ENCODE measurements around the gene ARID5B. TPM values are rescaled to one million over a fixed set of nuclear protein-coding genes. Genes with fewer than 3 reads are reported as not detected.
"Not testable (repeated sequence)": the region's sequence is repeated elsewhere in the genome, so short reads cannot be mapped to it uniquely, and the experiment has no call there.

Gene ARID5B
- total RNA-seq, 4 donors from 2014 or later, result 7.6 to 36.3 (median 21.2) TPM

DNA sequence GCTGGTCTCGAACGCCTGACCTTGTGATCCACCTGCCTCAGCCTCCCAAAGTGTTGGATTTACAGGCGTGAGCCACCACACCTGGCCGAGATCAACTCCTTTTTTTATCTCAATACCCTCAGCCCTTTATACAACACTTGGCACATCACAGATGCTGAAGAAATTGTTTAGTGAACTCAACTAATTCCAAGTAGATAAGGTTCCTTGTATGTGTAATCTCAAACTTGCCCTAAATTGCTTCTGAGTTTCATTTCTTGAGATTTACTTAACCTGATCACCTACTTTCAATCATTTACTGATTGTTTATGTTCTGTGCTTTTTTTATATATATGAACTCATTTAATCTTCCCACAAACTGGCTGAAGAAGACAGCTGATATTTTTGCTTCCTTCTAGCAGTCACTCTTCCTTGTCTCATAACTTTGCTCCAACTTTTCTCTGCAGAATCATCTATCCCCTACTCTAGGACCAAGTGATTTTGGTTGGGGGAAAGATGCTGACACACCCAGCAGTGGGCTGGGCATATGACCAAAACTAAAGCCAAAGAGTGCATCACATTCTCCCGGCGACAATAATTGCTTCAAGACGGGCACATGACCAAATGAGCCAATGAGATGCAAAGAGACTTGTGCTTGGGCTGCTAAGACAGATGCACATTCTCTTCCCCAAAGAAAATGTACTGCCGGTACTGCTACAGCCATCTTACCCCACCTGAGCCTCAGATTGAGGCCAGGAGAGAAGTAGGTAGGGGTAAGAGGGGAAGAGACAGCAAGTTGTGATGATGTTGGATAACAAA lies 40.3 kb upstream of the ARID5B start:
- no peaks in the 10 kb centered on the region for H3K36me3 ChIP-seq
- intact Hi-C loops (cut with DNase I), result no loop called here
- no peaks in the 10 kb centered on the region for H3K9me3 ChIP-seq
- no peak for DNase-seq
- WGBS, 2 donors, result 90 to 93% methylated on average over 8 of the region's 8 CpGs
- H3K4me3 ChIP-seq (replicated peaks in 1 of 3), result no peak overlapping the region
- no peaks in the 10 kb centered on the region for H3K27me3 ChIP-seq
- H3K27ac ChIP-seq, result no peak overlapping the region
- no peak for TF ChIP-seq POLR2A (IDR thresholded peaks at IDR 0.05)
- TF ChIP-seq, protein P1, sequence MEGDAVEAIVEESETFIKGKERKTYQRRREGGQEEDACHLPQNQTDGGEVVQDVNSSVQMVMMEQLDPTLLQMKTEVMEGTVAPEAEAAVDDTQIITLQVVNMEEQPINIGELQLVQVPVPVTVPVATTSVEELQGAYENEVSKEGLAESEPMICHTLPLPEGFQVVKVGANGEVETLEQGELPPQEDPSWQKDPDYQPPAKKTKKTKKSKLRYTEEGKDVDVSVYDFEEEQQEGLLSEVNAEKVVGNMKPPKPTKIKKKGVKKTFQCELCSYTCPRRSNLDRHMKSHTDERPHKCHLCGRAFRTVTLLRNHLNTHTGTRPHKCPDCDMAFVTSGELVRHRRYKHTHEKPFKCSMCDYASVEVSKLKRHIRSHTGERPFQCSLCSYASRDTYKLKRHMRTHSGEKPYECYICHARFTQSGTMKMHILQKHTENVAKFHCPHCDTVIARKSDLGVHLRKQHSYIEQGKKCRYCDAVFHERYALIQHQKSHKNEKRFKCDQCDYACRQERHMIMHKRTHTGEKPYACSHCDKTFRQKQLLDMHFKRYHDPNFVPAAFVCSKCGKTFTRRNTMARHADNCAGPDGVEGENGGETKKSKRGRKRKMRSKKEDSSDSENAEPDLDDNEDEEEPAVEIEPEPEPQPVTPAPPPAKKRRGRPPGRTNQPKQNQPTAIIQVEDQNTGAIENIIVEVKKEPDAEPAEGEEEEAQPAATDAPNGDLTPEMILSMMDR (IDR thresholded peaks at IDR 0.05), result no peak
- H3K4me1 ChIP-seq, result peaks cover 0 to 2% of the 10 kb centered on the region in 2 donors

DNA sequence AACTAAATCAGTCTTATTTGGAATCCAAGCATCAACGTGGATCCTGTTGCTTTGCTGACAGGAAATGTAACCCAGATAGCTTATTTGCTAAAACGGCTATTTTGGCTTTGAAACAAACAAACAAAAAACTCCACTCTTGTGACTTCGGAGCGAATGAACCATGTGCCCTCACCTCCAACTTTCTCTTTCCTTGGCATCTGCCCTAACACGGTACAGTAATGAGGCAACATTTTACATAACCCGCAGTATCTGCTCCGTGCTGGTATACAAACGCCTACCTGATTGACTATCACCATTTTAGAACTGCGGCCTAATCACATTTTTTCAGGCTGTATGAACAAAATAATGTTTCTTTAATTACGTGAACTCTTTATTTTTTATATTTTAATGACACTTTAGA lies 37.5 kb upstream of the ARID5B start:
- Histone ChIP-seq H3K36me3 (no peaks in the 10 kb centered on the region), H3K4me3 (replicated peaks in 1 of 3) (no peak overlapping the region)

DNA sequence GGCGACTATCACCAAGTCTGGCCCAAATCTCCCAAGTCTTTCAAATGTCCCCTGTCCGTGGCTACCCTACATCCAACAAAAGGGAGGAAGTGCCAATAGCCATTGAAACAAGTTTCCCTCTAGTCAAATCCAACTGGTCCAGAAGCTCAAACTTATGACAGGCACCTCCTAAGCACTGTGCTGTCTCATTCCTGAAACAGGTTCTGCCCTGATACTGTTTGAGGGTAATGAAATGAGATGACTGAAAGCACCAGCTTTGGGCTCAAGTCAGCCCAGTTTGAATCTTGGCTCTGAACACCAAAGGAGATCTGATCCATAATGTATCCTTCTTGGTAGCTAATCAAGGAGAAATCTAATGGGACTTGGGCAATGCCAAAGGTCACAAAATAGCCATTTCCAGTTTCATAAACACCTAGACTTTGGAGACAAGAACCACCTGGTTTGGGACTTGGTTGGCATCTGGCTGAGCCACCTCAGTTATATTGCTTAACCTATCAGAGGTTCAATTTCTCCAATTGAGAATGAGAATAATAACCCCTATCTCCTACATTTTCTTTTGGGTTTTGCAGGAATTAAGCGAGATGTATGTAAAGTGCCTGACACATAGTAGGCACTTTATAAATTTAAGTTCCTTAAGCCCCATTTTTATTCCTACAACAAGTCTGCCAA lies 34.7 kb upstream of the ARID5B start:
- no peak for TF ChIP-seq POLR2A (IDR thresholded peaks at IDR 0.05)
- TF ChIP-seq, protein P1 (IDR thresholded peaks at IDR 0.05), result no peak
- DNase-seq, result no peak
- Histone ChIP-seq H3K4me3 (replicated peaks in 1 of 3) (peak overlapping the region in 1 of 3 donors; percentile 15), H3K9me3 (no peaks in the 10 kb centered on the region), H3K27ac (peak overlapping the region in 1 of 3 donors; percentile 52), H3K27me3 (no peaks in the 10 kb centered on the region), H3K36me3 (no peaks in the 10 kb centered on the region), H3K4me1 (peaks cover 0 to 3% of the 10 kb centered on the region in 2 donors)
- 94 to 95% methylated on average over 3 of the region's 3 CpGs for WGBS, 2 donors
- intact Hi-C loops (cut with DNase I), result no loop called here

More for the DNA sequence above, 37.5 kb upstream of the ARID5B start:
- no peak overlapping the region for H3K27ac ChIP-seq
- no peaks in the 10 kb centered on the region for H3K9me3 ChIP-seq
- H3K4me1 ChIP-seq, result peaks cover 0 to 3% of the 10 kb centered on the region in 2 donors
- no peaks in the 10 kb centered on the region for H3K27me3 ChIP-seq
- TF ChIP-seq POLR2A (IDR thresholded peaks at IDR 0.05), result no peak
- TF ChIP-seq, protein P1 (IDR thresholded peaks at IDR 0.05), result no peak
- 83 to 93% methylated on average over 10 of the region's 10 CpGs for WGBS, 2 donors
- DNase-seq, result no peak
- intact Hi-C loops (cut with DNase I), result no loop called here

DNA sequence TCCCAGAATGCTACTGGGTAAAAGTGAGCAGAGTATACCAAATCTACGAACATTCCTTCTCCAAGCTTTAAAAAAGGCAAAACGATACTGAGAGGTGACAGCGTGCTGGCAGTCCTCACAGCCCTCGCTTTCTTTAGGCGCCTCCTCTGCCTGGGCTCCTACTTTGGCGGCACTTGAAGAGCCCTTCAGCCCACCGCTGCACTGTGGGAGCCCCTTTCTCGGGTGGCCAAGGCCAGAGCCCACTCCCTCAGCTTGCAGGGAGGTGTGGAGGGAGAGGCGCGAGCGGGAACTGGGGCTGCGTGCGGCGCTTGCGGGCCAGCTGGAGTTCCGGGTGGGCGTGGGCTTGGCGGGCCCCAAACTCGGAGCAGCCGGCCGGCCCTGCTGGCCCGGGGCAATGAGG lies 34.1 kb upstream of the ARID5B start:
- WGBS, 2 donors, result 12 to 40% methylated on average over 14 to 19 of the region's 22 CpGs
- peak overlapping the region in 2 of 3 donors; percentile 44 to 52 for H3K27ac ChIP-seq
- H3K9me3 ChIP-seq; H3K36me3 ChIP-seq; intact Hi-C loops (cut with DNase I); H3K4me1 ChIP-seq; H3K27me3 ChIP-seq: not testable (repeated sequence)
- peak; percentile 23 to 25 for DNase-seq
- H3K4me3 ChIP-seq (replicated peaks in 1 of 3), result peak overlapping the region in 2 of 3 donors; percentile 15 to 40

DNA sequence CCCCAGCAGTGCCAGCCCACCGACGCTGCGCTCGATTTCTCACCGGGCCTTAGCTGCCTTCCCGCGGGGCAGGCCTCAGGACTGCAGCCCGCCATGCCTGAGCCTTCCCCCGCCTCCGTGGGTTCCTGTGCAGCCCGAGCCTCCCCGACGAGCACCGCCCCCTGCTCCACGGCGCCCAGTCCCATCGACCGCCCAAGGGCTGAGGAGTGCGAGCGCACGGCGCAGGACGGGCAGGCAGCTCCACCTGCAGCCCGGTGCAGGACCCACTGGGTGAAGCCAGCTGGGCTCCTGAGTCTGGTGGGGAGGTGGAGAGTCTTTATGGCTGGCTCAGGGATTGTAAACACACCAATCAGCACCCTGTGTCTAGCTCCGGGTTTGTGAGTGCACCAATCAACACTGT lies 33.7 kb upstream of the ARID5B start:
- H3K27me3 ChIP-seq; H3K9me3 ChIP-seq; H3K4me1 ChIP-seq; H3K36me3 ChIP-seq; intact Hi-C loops (cut with DNase I): not testable (repeated sequence)
- peak in 1 of 2 donors; percentile 53 for TF ChIP-seq POLR2A (IDR thresholded peaks at IDR 0.05)
- TF ChIP-seq, protein P1 (IDR thresholded peaks at IDR 0.05), result peak in 4 of 6 experiments; percentile 13 to 63 (median 33)
- Histone ChIP-seq H3K4me3 (replicated peaks in 1 of 3) (peak overlapping the region in 2 of 3 donors; percentile 15 to 40), H3K27ac (peak overlapping the region in 1 of 3 donors; percentile 52)
- peak; percentile 58 to 68 for DNase-seq
- 28 to 56% methylated on average over 1 to 6 of the region's 25 CpGs for WGBS, 2 donors
